ENCODE data around the gene HNMT. TPM values are rescaled to one million over a fixed set of nuclear protein-coding genes. Genes with fewer than 3 reads are reported as not detected.
A peak's percentile ranks its signal among the peaks of the same experiment; 100 is the strongest.

HNMT gene
- total and polyA plus RNA-seq, 2 of the 13 experiments (the other 11 are each of a cell fraction or from before 2014, with no cell fraction given), result 279 to 309 TPM

- TF ChIP-seq NFRKB (IDR thresholded peaks at IDR 0.05) (no peak), HNF4G (IDR thresholded peaks at IDR 0.05; ENCODE audit: borderline replicate concordance, low read depth, low read length) (no peak), HNF4G (CRISPR knock-in tag; IDR thresholded peaks at IDR 0.05; ENCODE audit: borderline replicate concordance, low read depth) (no peak), ASH2L (IDR thresholded peaks at IDR 0.05; ENCODE audit: insufficient read length, low read depth, low read length) (no peak), SMAD3 (CRISPR knock-in tag; IDR thresholded peaks at IDR 0.05) (no peak), ZFX (CRISPR knock-in tag; IDR thresholded peaks at IDR 0.05; ENCODE audit: low read depth) (no peak), KDM4B (CRISPR knock-in tag; IDR thresholded peaks at IDR 0.05) (no peak)
These were observed 66.2 kb downstream of the HNMT start (continued) for GRCh38 chr2:138030459-138030858.

GRCh38 chr2:138032334-138032733, 68.1 kb downstream of the HNMT start:
- ATAC-seq (peak; percentile 79), DNase-seq (ENCODE audit: low spot score) (peak; percentile 64), FAIRE-seq (no peak)
- intact Hi-C loops (cut with micrococcal nuclease; ENCODE audit: unreplicated experiment), result no loop called here
- no peak overlapping the region for H3K4me3 ChIP-seq (replicated peaks in 1 of 3; ENCODE audit: insufficient read depth in 1 of 3, low read depth in 2 of 3, low read length in 3 of 3)
- H3K4me1 ChIP-seq (ENCODE audit: insufficient read depth, low read length), result peaks cover 22% of the 10 kb centered on the region
- no peak overlapping the region for H3K4me2 ChIP-seq (ENCODE audit: low read depth, low read length)
- in situ Hi-C loops (cut with HindIII; ENCODE audit: extremely low pct_ligation_motif_present, low pct_unique_long_range_greater_than_20kb), result no loop called here
- 5% methylated on average over 2 of the region's 2 CpGs for WGBS (ENCODE audit: low lambda C conversion rate)
- ChIA-PET POLR2A (interaction anchor here (0.7 to 1.7 kb wide), 5 partner anchors 13 to 68 kb away, joined by 3 to 14 read pairs (median 4); partner anchors contain the start of gene HNMT), CTCF (ENCODE audit: low intra/inter-chr PET ratio, low total read pairs) (no interaction called here)
- BruUV-seq (replicated peaks), result no TSS peak
- H2AFZ ChIP-seq (ENCODE audit: low read length), result no peak overlapping the region
- no peak overlapping the region for H3K9ac ChIP-seq (ENCODE audit: insufficient read depth, low read depth, low read length)
- no peaks in the 10 kb centered on the region for H3K9me3 ChIP-seq (ENCODE audit: low read length)
- no peaks in the 10 kb centered on the region for H3K36me3 ChIP-seq (replicated peaks in 1 of 2; ENCODE audit: control insufficient read depth in 1 of 2, insufficient read depth in 2 of 2, low read length in 2 of 2)
- H3K27me3 ChIP-seq (ENCODE audit: control insufficient read depth in 1 of 2, insufficient read depth in 2 of 2, low read length in 2 of 2), result peaks cover 0 to 6% of the 10 kb centered on the region in 2 experiments; a peak in 1 of 5 replicates
- no peak overlapping the region for H3K27ac ChIP-seq (ENCODE audit: extremely low read length, insufficient read depth, low read length)
- H4K20me1 ChIP-seq (ENCODE audit: insufficient read depth, low read length), result no peaks in the 10 kb centered on the region
- H3K79me2 ChIP-seq (ENCODE audit: insufficient read depth, low read length), result no peaks in the 10 kb centered on the region
- no peak for TF ChIP-seq ZFP36L1 (CRISPR knock-in tag; IDR thresholded peaks at IDR 0.05)
- TF ChIP-seq ZNF383 (CRISPR knock-in tag; IDR thresholded peaks at IDR 0.05; ENCODE audit: borderline replicate concordance), result no peak
- no peak for TF ChIP-seq GZF1 (CRISPR knock-in tag; IDR thresholded peaks at IDR 0.05)
- no peak; the same call in 1 of the 2 replicates for TF ChIP-seq SOX13 (IDR thresholded peaks at IDR 0.05)
- TF ChIP-seq SOX13 (CRISPR knock-in tag; conservative IDR thresholded peaks at IDR 0.05 in 1 of 2, IDR thresholded peaks at IDR 0.05 in 1 of 2), result peak in 1 of 2 experiments; percentile 79; a peak in 2 of 4 replicates
- TF ChIP-seq ZNF207 (IDR thresholded peaks at IDR 0.05; ENCODE audit: borderline replicate concordance), result no peak
- TF ChIP-seq EED (CRISPR knock-in tag; IDR thresholded peaks at IDR 0.05), result no peak
- 0 out of 2 replicates have a peak, but pooled peaks have one; percentile 51 for TF ChIP-seq ZMYM3 (CRISPR knock-in tag; IDR thresholded peaks at IDR 0.05)
- TF ChIP-seq ZBTB34 (CRISPR knock-in tag; IDR thresholded peaks at IDR 0.05), result no peak
- no peak for TF ChIP-seq STAT6 (CRISPR knock-in tag; IDR thresholded peaks at IDR 0.05; ENCODE audit: borderline replicate concordance)
- peak; percentile 87 for TF ChIP-seq NR2F6 (IDR thresholded peaks at IDR 0.05)
- peak; percentile 84 for TF ChIP-seq NR2F6 (CRISPR knock-in tag; IDR thresholded peaks at IDR 0.05)
- TF ChIP-seq TERF1 (CRISPR knock-in tag; IDR thresholded peaks at IDR 0.05), result no peak

Measured in HepG2 (cell line).